ENCODE results near the gene GBP1. TPM values are rescaled to one million over a fixed set of nuclear protein-coding genes. Genes with fewer than 3 reads are reported as not detected.
"Not testable (repeated sequence)": the region's sequence is repeated elsewhere in the genome, so short reads cannot be mapped to it uniquely, and the experiment has no call there.

The GBP1 gene
- total and polyA plus RNA-seq, 9 donors, result 15.2 to 41.7 (median 20.8) TPM

DNA sequence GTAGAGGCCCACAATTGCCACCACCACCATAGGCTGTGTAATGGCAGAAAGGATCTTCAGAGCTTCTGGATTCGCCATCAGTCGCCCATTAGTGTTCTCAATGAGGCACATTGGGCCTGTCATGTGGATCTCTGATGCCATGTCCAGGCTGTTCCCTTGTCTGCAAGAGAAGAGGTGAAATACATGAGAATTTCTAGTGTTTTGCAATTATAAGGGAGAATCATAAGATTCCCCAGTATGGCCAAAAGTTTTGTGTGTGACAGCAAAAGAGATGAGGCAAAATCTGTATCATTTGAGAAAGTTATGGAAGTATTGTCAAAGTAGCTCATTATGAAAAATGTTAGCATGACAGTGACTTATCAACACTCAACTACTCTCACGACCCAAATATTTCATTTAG, 1.9 kb downstream of the GBP1 start:
- intact Hi-C loops (cut with DNase I), result no loop called here
- 79 to 81% (median 79%) methylated on average over 3 of the region's 3 CpGs for WGBS, 3 donors
- no peaks in the 10 kb centered on the region for H3K36me3 ChIP-seq
- peak overlapping the region; percentile 45 for H3K4me3 ChIP-seq
- H3K27me3 ChIP-seq, result no peaks in the 10 kb centered on the region
- no peak overlapping the region for H3K27ac ChIP-seq
- no peaks in the 10 kb centered on the region for H3K9me3 ChIP-seq
- no peak for DNase-seq
- peaks cover 4% of the 10 kb centered on the region for H3K4me1 ChIP-seq (ENCODE audit: insufficient read depth)
- no peak for TF ChIP-seq EP300 (IDR thresholded peaks at IDR 0.05)
- TF ChIP-seq, protein P1, sequence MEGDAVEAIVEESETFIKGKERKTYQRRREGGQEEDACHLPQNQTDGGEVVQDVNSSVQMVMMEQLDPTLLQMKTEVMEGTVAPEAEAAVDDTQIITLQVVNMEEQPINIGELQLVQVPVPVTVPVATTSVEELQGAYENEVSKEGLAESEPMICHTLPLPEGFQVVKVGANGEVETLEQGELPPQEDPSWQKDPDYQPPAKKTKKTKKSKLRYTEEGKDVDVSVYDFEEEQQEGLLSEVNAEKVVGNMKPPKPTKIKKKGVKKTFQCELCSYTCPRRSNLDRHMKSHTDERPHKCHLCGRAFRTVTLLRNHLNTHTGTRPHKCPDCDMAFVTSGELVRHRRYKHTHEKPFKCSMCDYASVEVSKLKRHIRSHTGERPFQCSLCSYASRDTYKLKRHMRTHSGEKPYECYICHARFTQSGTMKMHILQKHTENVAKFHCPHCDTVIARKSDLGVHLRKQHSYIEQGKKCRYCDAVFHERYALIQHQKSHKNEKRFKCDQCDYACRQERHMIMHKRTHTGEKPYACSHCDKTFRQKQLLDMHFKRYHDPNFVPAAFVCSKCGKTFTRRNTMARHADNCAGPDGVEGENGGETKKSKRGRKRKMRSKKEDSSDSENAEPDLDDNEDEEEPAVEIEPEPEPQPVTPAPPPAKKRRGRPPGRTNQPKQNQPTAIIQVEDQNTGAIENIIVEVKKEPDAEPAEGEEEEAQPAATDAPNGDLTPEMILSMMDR (IDR thresholded peaks at IDR 0.05), result no peak
- no peak for TF ChIP-seq POLR2A (IDR thresholded peaks at IDR 0.05)

DNA sequence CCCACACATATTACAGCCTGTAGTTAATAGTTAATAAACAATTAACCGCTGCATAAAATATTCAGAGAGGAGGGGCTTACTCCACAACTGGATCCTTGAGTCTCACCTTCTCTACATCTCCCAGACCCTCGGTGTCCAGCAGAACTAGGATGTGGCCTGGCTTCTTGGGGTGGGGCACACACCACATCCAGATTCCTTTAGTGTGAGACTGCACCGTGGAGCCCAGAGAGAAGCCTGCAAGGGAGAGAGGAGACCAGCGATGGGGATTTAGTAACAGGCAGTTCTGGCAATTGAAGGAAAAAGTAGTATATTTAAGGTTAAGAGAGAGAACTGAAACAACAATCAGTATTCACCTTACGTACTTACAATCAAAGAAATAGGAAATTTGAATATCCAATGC, 4.9 kb downstream of the GBP1 start:
- H3K4me1 ChIP-seq (ENCODE audit: insufficient read depth), result peaks cover 4% of the 10 kb centered on the region
- H3K27ac ChIP-seq, result no peak overlapping the region
- WGBS, 3 donors, result 74 to 95% (median 91%) methylated on average over 5 of the region's 5 CpGs
- intact Hi-C loops (cut with DNase I), result no loop called here
- no peak for DNase-seq
- no peaks in the 10 kb centered on the region for H3K9me3 ChIP-seq
- no peak overlapping the region for H3K4me3 ChIP-seq
- H3K27me3 ChIP-seq, result no peaks in the 10 kb centered on the region
- no peaks in the 10 kb centered on the region for H3K36me3 ChIP-seq
- TF ChIP-seq POLR2A (IDR thresholded peaks at IDR 0.05) (no peak), EP300 (IDR thresholded peaks at IDR 0.05) (no peak)
- TF ChIP-seq, protein P1 (IDR thresholded peaks at IDR 0.05), result no peak

DNA sequence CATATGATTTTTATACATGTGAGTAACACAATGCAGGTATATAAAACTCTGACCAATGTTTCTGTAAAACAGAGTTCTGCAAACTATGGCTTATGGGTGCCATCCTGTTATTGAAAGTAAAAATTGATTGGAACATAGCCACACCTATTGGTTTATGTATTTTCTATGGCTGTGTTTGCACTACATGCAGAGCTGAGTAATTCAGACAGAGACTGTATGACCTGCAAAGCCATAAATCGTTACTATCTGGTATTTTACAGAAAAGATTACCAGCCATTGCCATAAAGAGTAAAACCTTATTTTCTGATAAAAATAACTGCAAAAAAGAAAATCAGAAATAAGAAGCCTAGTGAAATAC, 13.1 kb downstream of the GBP1 start:
- no peaks in the 10 kb centered on the region for H3K9me3 ChIP-seq

DNA sequence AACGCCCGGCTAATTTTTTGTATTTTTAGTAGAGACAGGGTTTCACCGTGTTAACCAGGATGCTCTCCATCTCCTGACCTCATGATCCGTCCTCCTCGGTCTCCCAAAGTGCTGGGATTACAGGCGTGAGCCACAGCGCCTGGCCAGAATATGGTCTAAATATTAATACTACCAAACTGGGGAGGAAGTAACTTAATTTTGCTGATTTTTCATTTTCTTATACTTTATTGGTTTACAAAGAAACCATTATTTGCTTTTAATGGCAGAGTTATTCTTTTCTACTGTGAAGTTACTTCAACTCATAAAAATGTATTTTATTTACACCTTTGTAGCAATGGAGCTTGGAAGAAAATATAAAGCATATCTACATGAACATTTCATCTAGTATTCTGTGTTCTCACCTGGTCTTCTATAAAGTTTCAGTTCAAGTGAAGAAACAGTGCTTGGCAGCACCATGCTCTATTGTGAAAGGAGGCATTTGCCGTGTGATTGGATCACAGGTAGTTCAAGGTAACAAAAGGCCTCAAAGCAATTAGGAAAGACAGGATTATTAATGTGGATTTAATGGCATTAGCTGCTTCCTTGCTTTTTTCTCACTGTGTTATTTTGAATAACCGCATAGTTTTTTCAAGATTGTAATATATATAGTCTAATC, 13.6 kb downstream of the GBP1 start:
- no peak overlapping the region for H3K4me3 ChIP-seq
- intact Hi-C loops (cut with DNase I), result no loop called here
- 84 to 96% (median 91%) methylated on average over 9 of the region's 9 CpGs for WGBS, 3 donors
- no peaks in the 10 kb centered on the region for H3K4me1 ChIP-seq (ENCODE audit: insufficient read depth)
- DNase-seq, result no peak
- H3K27ac ChIP-seq, result no peak overlapping the region
- no peaks in the 10 kb centered on the region for H3K36me3 ChIP-seq
- H3K9me3 ChIP-seq, result no peaks in the 10 kb centered on the region
- H3K27me3 ChIP-seq, result no peaks in the 10 kb centered on the region
- TF ChIP-seq, protein P1 (IDR thresholded peaks at IDR 0.05), result no peak
- no peak for TF ChIP-seq POLR2A (IDR thresholded peaks at IDR 0.05)
- no peak for TF ChIP-seq EP300 (IDR thresholded peaks at IDR 0.05)

More for the DNA sequence above, 13.1 kb downstream of the GBP1 start:
- WGBS, 3 donors, result 83 to 93% (median 88%) methylated on average over 1 of the region's 1 CpG
- Histone ChIP-seq H3K4me1 (ENCODE audit: insufficient read depth) (no peaks in the 10 kb centered on the region), H3K4me3 (no peak overlapping the region), H3K27me3 (no peaks in the 10 kb centered on the region), H3K27ac (no peak overlapping the region), H3K36me3 (no peaks in the 10 kb centered on the region)
- intact Hi-C loops (cut with DNase I), result no loop called here
- no peak for DNase-seq
- TF ChIP-seq POLR2A (IDR thresholded peaks at IDR 0.05), result no peak

DNA sequence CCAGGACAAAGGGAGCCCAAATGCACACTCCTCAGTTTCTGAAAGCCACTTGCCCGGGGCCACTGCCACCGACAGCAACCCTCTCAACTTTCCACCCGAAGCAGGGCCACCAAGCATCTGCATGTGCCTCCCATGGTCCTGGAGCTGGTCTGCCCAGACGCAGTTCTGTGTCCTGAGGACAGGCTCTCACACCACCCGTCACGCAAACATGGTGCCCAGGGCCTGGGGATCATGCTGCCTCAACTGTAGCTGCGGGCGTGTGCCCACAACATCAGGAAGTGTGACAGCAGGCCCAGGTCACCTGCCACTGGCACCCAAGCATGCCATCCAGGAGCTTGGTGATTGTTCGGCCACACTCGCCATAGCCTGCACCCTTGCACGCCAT, 14.4 kb downstream of the GBP1 start:
- intact Hi-C loops (cut with DNase I), result no loop called here
- WGBS, 3 donors, result 93 to 96% (median 94%) methylated on average over 10 to 11 of the region's 11 CpGs
- DNase-seq, result no peak
- H3K4me3 ChIP-seq, result no peak overlapping the region
- H3K27me3 ChIP-seq, result no peaks in the 10 kb centered on the region
- H3K4me1 ChIP-seq (ENCODE audit: insufficient read depth), result no peaks in the 10 kb centered on the region
- H3K36me3 ChIP-seq, result no peaks in the 10 kb centered on the region
- no peaks in the 10 kb centered on the region for H3K9me3 ChIP-seq
- TF ChIP-seq POLR2A (IDR thresholded peaks at IDR 0.05) (no peak), EP300 (IDR thresholded peaks at IDR 0.05) (no peak)
- TF ChIP-seq, protein P1 (IDR thresholded peaks at IDR 0.05), result no peak
- no peak overlapping the region for H3K27ac ChIP-seq

DNA sequence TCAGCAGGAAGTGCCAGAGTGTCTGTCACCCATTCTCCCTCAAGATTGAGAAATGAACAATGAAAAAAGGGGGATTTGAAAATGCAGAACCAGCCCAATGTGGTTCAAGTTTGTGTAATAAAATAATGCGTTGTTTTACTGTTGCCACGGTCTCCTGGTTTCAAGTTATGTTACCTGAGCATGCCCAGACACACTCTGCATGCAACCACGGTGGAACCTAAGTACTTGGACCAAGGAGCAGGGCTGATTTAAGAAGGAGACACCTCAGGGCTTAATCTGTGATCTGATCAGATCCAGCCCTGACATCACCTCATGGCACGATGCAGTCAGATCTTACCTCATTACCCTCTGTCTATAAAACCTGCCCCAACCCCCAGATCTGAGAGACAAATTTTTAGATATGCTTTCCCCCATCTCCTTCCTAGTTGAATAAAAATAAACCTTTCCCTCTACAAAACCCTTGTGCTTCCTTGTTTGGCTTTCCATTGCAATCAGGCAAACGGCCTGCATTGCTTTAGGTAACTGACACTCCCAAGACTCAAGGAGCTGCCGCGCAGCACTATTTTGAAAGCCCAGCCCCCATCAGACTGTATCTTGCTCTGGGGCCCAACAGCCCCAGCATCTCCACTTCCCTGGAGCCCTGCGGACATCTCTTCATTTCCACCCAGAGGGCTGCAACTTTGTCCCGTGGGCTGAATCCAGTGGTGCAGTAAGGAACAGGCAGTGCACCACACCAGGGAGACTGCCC, 14.9 kb downstream of the GBP1 start:
- H3K36me3 ChIP-seq; H3K4me1 ChIP-seq (ENCODE audit: insufficient read depth); DNase-seq; H3K9me3 ChIP-seq; H3K27me3 ChIP-seq; intact Hi-C loops (cut with DNase I); H3K4me3 ChIP-seq; H3K27ac ChIP-seq: not testable (repeated sequence)
- WGBS, 3 donors, result 88 to 90% (median 89%) methylated on average over 9 of the region's 9 CpGs

DNA sequence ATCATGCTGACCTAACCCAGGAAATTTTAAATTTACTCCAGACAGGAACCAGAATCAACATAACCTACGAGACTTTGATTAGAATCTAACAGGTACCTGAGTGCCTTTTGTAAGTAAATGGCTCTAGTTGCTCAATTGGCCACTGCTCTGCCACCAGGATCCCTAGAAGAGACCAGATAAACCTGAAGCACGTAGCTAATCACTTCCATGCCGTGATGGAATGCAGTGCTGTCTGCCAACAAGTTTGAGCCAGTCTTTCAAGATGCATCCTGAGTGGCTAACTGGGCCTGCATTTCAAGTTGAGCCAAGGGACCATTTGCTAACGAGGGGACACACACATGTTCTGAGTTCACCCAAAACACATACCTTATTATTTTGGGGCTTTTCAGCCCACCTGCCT, 15.8 kb downstream of the GBP1 start:
- H3K36me3 ChIP-seq; H3K27ac ChIP-seq; DNase-seq; intact Hi-C loops (cut with DNase I); H3K4me3 ChIP-seq; H3K4me1 ChIP-seq (ENCODE audit: insufficient read depth); H3K27me3 ChIP-seq; H3K9me3 ChIP-seq: not testable (repeated sequence)
- WGBS, 3 donors, result 51 to 81% (median 80%) methylated on average over 2 to 4 of the region's 4 CpGs
